ENCODE results near the gene CTSK.

The CTSK gene

GRCh38 chr1:150765296-150765976 is 42.6 kb downstream of the CTSK start, which contains the start of gene CTSS:
Gene CTSS (minus strand): TSS chr1:150765778. CDS start chr1:150764763, 1,015 bp downstream.
- no peak within 1 kb of the TSS for H3K4me3 ChIP-seq (ENCODE audit: low read length)
- DNase-seq (ENCODE audit: low read depth): no peak
- TF ChIP-seq, protein P1, sequence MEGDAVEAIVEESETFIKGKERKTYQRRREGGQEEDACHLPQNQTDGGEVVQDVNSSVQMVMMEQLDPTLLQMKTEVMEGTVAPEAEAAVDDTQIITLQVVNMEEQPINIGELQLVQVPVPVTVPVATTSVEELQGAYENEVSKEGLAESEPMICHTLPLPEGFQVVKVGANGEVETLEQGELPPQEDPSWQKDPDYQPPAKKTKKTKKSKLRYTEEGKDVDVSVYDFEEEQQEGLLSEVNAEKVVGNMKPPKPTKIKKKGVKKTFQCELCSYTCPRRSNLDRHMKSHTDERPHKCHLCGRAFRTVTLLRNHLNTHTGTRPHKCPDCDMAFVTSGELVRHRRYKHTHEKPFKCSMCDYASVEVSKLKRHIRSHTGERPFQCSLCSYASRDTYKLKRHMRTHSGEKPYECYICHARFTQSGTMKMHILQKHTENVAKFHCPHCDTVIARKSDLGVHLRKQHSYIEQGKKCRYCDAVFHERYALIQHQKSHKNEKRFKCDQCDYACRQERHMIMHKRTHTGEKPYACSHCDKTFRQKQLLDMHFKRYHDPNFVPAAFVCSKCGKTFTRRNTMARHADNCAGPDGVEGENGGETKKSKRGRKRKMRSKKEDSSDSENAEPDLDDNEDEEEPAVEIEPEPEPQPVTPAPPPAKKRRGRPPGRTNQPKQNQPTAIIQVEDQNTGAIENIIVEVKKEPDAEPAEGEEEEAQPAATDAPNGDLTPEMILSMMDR (conservative IDR thresholded peaks at IDR 0.05; ENCODE audit: low read depth, low read length): no peak

GRCh38 chr1:150764617-150765101 is 43.4 kb downstream of the CTSK start:
- TF ChIP-seq, protein P1 (conservative IDR thresholded peaks at IDR 0.05; ENCODE audit: low read depth, low read length): no peak
- no peak overlapping the region for H3K4me3 ChIP-seq (ENCODE audit: low read length)
- peak; percentile 7 for DNase-seq (ENCODE audit: low read depth)

GRCh38 chr1:150763018-150763417 is 45.0 kb downstream of the CTSK start:
- H3K4me3 ChIP-seq (ENCODE audit: low read length): no peak overlapping the region
- TF ChIP-seq, protein P1 (conservative IDR thresholded peaks at IDR 0.05; ENCODE audit: low read depth, low read length): no peak
- DNase-seq (ENCODE audit: low read depth): no peak

DNA sequence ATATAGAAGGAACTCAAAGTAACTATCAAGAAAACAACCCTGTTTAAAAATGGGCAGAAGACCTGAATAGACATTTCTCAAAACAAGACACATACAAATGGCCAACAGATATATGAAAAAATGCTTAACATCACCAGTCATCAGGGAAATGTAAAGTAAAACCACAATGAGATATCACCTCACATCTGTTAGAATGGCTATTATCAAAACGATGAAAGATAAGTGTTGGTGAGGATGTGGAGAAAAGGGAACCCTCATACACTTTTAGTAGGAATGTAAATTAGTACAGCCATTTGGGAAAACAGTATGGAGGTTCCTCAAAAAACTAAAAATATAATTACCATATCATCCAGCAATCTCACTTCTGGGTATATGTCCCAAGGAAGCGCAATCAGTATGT is 45.5 kb downstream of the CTSK start:
- no peak for DNase-seq (ENCODE audit: low read depth)
- H3K4me3 ChIP-seq (ENCODE audit: low read length): no peak overlapping the region
- TF ChIP-seq, protein P1 (conservative IDR thresholded peaks at IDR 0.05; ENCODE audit: low read depth, low read length): no peak

- H3K4me3 ChIP-seq (ENCODE audit: low read length): no peak overlapping the region
- TF ChIP-seq, protein P1 (conservative IDR thresholded peaks at IDR 0.05; ENCODE audit: low read depth, low read length): no peak
- DNase-seq (ENCODE audit: low read depth): no peak
These were observed 46.3 kb downstream of the CTSK start for GRCh38 chr1:150761801-150762200.

GRCh38 chr1:150760013-150760412 is 48.0 kb downstream of the CTSK start:
- TF ChIP-seq, protein P1 (conservative IDR thresholded peaks at IDR 0.05; ENCODE audit: low read depth, low read length): no peak
- DNase-seq (ENCODE audit: low read depth): no peak

DNA sequence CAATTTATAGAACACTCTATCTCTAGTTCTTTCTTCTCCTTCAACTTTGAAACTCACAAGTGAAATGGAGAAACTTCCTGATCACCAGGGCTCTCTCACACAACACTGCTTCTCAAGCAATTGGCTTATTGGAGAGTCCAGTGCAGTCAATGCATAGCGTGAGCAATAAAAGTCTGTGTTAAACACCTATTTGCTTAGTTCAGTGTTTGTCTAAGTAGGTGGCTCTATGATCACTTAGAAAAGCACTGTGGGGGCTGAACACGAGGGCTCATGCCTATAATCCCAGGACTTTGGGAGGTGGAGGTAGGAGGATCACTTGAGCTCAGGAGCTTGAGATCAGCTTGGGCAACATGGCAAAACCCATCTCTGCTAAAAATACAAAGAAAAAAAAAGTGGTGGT is 54.6 kb downstream of the CTSK start:
- H3K4me3 ChIP-seq (ENCODE audit: low read length): no peak overlapping the region
- no peak for DNase-seq (ENCODE audit: low read depth)
- TF ChIP-seq, protein P1 (conservative IDR thresholded peaks at IDR 0.05; ENCODE audit: low read depth, low read length): no peak

More at GRCh38 chr1:150760013-150760412, 48.0 kb downstream of the CTSK start:
- no peak overlapping the region for H3K4me3 ChIP-seq (ENCODE audit: low read length)

Data from retinal pigment epithelial cell (primary cell).